Duodenal mucosa (tissue), 2 donors: ENCODE measurements around the gene CYP4F2.
"Not testable (repeated sequence)": the region's sequence is repeated elsewhere in the genome, so short reads cannot be mapped to it uniquely, and the experiment has no call there.

Experiments
- H3K27ac ChIP-seq: one replicate; pipeline ENCODE4 v1.7.0; 2013; ENCODE audit warnings: low read depth, low read length
- H3K27me3 ChIP-seq, 2 donors: one replicate each; pipeline ENCODE4 v1.7.0; 2013; ENCODE audit warnings: low read length in 2 of 2, control low read depth in 1 of 2; ENCODE audit not compliant: insufficient read depth in 2 of 2, control insufficient read depth in 1 of 2
- H3K36me3 ChIP-seq, 2 donors: one replicate each; pipeline ENCODE4 v1.7.0; 2013; ENCODE audit warnings: low read length in 2 of 2, control low read depth in 1 of 2; ENCODE audit not compliant: insufficient read depth in 2 of 2, control insufficient read depth in 1 of 2
- H3K4me1 ChIP-seq, 2 donors: one replicate each; pipeline ENCODE4 v1.7.0; 2013; ENCODE audit warnings: low read length in 2 of 2, control low read depth in 1 of 2; ENCODE audit not compliant: insufficient read depth in 2 of 2, control insufficient read depth in 1 of 2
- H3K4me3 ChIP-seq, 2 donors: one replicate each; pipeline ENCODE4 v1.7.0; 2013; ENCODE audit warnings: low read length in 2 of 2, low read depth in 1 of 2
- H3K9ac ChIP-seq, 2 donors: one replicate each; pipeline ENCODE4 v1.7.0; 2013; ENCODE audit warnings: low read length in 2 of 2, low read depth in 1 of 2
- H3K9me3 ChIP-seq, 2 donors: one replicate each; pipeline ENCODE4 v1.7.0; 2013; ENCODE audit warnings: low read length in 2 of 2, control low read depth in 1 of 2; ENCODE audit not compliant: control insufficient read depth in 1 of 2

CYP4F2 gene

GRCh38 chr19:15902898-15903297 lies 5.0 kb upstream of the CYP4F2 start:
- not testable (repeated sequence) for H3K9ac ChIP-seq, H3K4me3 ChIP-seq, H3K4me1 ChIP-seq, H3K36me3 ChIP-seq, H3K27me3 ChIP-seq, H3K9me3 ChIP-seq, H3K27ac ChIP-seq

- H3K9ac ChIP-seq: no peak overlapping the region
- no peak overlapping the region for H3K4me3 ChIP-seq
- H3K27ac ChIP-seq: no peak overlapping the region
- H3K27me3 ChIP-seq: no peaks in the 10 kb centered on the region
- peaks cover 0 to 4% of the 10 kb centered on the region in 2 donors for H3K4me1 ChIP-seq
- H3K9me3 ChIP-seq: no peaks in the 10 kb centered on the region
- H3K36me3 ChIP-seq: no peaks in the 10 kb centered on the region
These were observed 4.4 kb upstream of the CYP4F2 start for GRCh38 chr19:15902254-15902653.

- Histone ChIP-seq H3K4me1 (peaks cover 6% of the 10 kb centered on the region in 2 donors), H3K4me3 (no peak overlapping the region), H3K9ac (no peak overlapping the region), H3K36me3 (no peaks in the 10 kb centered on the region), H3K9me3 (no peaks in the 10 kb centered on the region), H3K27me3 (no peaks in the 10 kb centered on the region), H3K27ac (no peak overlapping the region)
These were observed 2.6 kb upstream of the CYP4F2 start for GRCh38 chr19:15900504-15900903.

- H3K4me1 ChIP-seq, H3K36me3 ChIP-seq, H3K27me3 ChIP-seq, H3K4me3 ChIP-seq, H3K9me3 ChIP-seq, H3K27ac ChIP-seq, H3K9ac ChIP-seq: not testable (repeated sequence)
These were observed 2.2 kb upstream of the CYP4F2 start for GRCh38 chr19:15900032-15900431.

DNA sequence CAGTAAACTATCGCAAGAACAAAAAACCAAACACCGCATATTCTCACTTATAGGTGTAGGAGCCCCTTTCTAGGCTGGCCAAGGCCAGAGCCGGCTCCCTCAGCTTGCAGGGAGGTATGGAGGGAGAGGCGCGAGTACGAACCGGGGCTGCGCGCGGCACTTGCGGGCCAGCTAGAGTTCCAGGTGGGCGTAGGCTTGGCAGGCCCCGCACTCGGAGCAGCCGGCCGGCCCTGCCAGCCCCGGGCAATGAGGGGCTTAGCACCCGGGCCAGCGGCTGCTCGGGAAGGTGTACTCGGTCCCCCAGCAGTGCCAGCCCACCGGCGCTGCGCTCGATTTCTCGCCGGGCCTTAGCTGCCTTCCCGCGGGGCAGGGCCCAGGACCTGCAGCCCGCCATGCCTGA lies 1.7 kb upstream of the CYP4F2 start:
- H3K9ac ChIP-seq, H3K4me1 ChIP-seq, H3K27me3 ChIP-seq, H3K36me3 ChIP-seq, H3K4me3 ChIP-seq, H3K9me3 ChIP-seq, H3K27ac ChIP-seq: not testable (repeated sequence)

GRCh38 chr19:15897026-15897737 lies 692 bp downstream of the CYP4F2 start:
- Histone ChIP-seq H3K27me3 (no peaks in the 10 kb centered on the region), H3K4me3 (peak overlapping the region; percentile 48 to 61), H3K27ac (no peak overlapping the region), H3K4me1 (peaks cover 19 to 23% of the 10 kb centered on the region in 2 donors), H3K9ac (peak overlapping the region; percentile 12 to 35), H3K36me3 (no peaks in the 10 kb centered on the region), H3K9me3 (no peaks in the 10 kb centered on the region)

DNA sequence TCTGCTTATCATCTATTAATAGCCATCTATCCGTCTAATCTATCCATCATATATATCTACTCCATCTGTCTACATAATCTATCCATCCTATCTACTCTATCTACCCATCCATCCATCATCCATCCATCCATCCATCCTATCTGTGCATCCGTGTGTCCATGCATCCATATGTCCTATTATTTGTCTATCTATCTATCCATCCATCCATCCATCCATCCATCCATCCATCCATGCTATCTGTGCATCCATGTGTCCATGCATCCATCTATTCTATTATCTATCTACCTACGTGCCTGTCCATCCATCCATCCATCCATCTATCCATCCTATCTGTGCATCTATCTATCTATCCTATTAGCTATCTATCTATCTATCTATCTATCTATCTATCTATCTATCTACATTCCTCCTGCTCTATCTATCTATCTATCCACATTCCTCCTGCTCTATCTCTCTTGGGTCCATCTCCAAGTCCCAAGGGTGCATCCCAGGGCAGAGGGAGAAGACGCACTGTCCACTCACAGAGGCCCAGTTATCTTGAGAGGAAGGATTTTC lies 1.9 kb downstream of the CYP4F2 start:
- Histone ChIP-seq H3K36me3 (no peaks in the 10 kb centered on the region), H3K9me3 (no peaks in the 10 kb centered on the region), H3K9ac (no peak overlapping the region), H3K27me3 (no peaks in the 10 kb centered on the region), H3K27ac (no peak overlapping the region), H3K4me1 (peaks cover 19 to 23% of the 10 kb centered on the region in 2 donors), H3K4me3 (no peak overlapping the region)

- Histone ChIP-seq H3K4me1 (peaks cover 19 to 23% of the 10 kb centered on the region in 2 donors), H3K27me3 (no peaks in the 10 kb centered on the region), H3K4me3 (no peak overlapping the region), H3K36me3 (no peaks in the 10 kb centered on the region), H3K9me3 (no peaks in the 10 kb centered on the region), H3K9ac (no peak overlapping the region), H3K27ac (no peak overlapping the region)
These were observed 3.5 kb downstream of the CYP4F2 start for GRCh38 chr19:15894359-15894758.

- no peak overlapping the region for H3K4me3 ChIP-seq
- H3K9ac ChIP-seq: no peak overlapping the region
- no peaks in the 10 kb centered on the region for H3K9me3 ChIP-seq
- H3K27ac ChIP-seq: no peak overlapping the region
- no peaks in the 10 kb centered on the region for H3K27me3 ChIP-seq
- H3K4me1 ChIP-seq: peaks cover 19 to 23% of the 10 kb centered on the region in 2 donors
- H3K36me3 ChIP-seq: no peaks in the 10 kb centered on the region
These were observed 4.4 kb downstream of the CYP4F2 start for GRCh38 chr19:15893477-15893876.

- no peaks in the 10 kb centered on the region for H3K9me3 ChIP-seq
- H3K27ac ChIP-seq: no peak overlapping the region
- no peaks in the 10 kb centered on the region for H3K36me3 ChIP-seq
- H3K9ac ChIP-seq: no peak overlapping the region
- H3K4me3 ChIP-seq: no peak overlapping the region
- peaks cover 18% of the 10 kb centered on the region in 2 donors for H3K4me1 ChIP-seq
- no peaks in the 10 kb centered on the region for H3K27me3 ChIP-seq
These were observed 5.9 kb downstream of the CYP4F2 start for GRCh38 chr19:15892012-15892411.
